Transverse colon (tissue), 4 donors: ENCODE measurements around the gene LRP1B.

Source experiments
- EP300 ChIP-seq: sonication (generic); formaldehyde crosslinking; IDR thresholded peaks from one replicate; pipeline ENCODE4 v1.6.1; 2017; ENCODE audit warnings: antibody characterized with exemption, low read depth
- POLR2A ChIP-seq: fragments of 450-650 bp; IDR thresholded peaks from one replicate; pipeline ENCODE4 v1.6.1; 2016; ENCODE audit warnings: antibody characterized with exemption, mild to moderate bottlenecking, moderate library complexity
- POLR2AphosphoS5 ChIP-seq, 3 donors: sonication (generic); formaldehyde crosslinking; IDR thresholded peaks; one replicate each; pipeline ENCODE4 v1.6.1; 2016; ENCODE audit warnings: antibody characterized with exemption in 3 of 3
- TF ChIP-seq, protein P1 (sequence below), 5 experiments: fragments of 200-600 bp in 3 of 5; fragments of 450-650 bp in 2 of 5; sonication (generic) in 3 of 5; IDR thresholded peaks; 1 replicate in 2 of 5; 2 replicates in 3 of 5; pipeline ENCODE4 v1.5.1; 2016 to 2017; ENCODE audit warnings: antibody characterized with exemption in 5 of 5, inconsistent platforms in 3 of 5, mild to moderate bottlenecking in 2 of 5, moderate library complexity in 1 of 5

DNA sequence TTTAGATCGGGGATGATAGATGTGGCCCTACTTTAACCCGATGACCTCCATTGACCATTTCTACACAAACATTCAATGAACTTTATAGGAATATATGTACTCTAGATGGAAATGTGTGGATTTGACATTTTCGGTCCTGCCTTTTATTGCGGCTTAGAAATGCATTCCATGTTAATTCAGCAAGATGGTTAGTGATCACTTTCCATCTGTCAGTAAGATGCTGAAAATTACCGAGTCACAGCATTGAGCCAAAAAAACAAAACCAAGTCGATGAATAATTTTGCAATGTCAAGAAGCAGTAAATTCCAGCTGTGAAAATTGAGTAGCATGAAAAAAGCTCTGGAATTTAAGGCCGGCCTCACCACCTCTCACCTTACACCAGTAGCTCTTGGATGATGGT, 1708.1 kb downstream of the LRP1B start:
- TF ChIP-seq, protein P1, sequence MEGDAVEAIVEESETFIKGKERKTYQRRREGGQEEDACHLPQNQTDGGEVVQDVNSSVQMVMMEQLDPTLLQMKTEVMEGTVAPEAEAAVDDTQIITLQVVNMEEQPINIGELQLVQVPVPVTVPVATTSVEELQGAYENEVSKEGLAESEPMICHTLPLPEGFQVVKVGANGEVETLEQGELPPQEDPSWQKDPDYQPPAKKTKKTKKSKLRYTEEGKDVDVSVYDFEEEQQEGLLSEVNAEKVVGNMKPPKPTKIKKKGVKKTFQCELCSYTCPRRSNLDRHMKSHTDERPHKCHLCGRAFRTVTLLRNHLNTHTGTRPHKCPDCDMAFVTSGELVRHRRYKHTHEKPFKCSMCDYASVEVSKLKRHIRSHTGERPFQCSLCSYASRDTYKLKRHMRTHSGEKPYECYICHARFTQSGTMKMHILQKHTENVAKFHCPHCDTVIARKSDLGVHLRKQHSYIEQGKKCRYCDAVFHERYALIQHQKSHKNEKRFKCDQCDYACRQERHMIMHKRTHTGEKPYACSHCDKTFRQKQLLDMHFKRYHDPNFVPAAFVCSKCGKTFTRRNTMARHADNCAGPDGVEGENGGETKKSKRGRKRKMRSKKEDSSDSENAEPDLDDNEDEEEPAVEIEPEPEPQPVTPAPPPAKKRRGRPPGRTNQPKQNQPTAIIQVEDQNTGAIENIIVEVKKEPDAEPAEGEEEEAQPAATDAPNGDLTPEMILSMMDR (IDR thresholded peaks at IDR 0.05) = no peak
- TF ChIP-seq EP300 (no peak), POLR2AphosphoS5 (IDR thresholded peaks at IDR 0.05) (no peak), POLR2A (no peak)
